Activated naive CD4-positive, alpha-beta T cell treated with anti-CD3 and anti-CD28 coated beads for 36 hours (primary cell): ENCODE measurements around the gene SNX12. TPM values are rescaled to one million over a fixed set of nuclear protein-coding genes. Genes with fewer than 3 reads are reported as not detected.
"Not testable (repeated sequence)": the region's sequence is repeated elsewhere in the genome, so short reads cannot be mapped to it uniquely, and the experiment has no call there.

ENCODE experiments used
- CTCF ChIA-PET: fragments of 350-600 bp; sonication (Branson Sonifier 250); formaldehyde crosslinking; loops from one replicate; lab custom pipeline; 2021; ENCODE audit warnings: antibody characterized with exemption; lab: Charles Lee
- DNase-seq: peaks from one replicate; pipeline ENCODE4 v3.0.0-alpha.2; 2020
- H3K27ac Mint-ChIP-seq: one replicate; pipeline ENCODE4 v1.8.0; 2021; ENCODE audit warnings: mild to moderate bottlenecking, mixed read lengths
- H3K27me3 Mint-ChIP-seq: one replicate; pipeline ENCODE4 v1.8.0; 2021; ENCODE audit warnings: low read depth, mixed read lengths
- H3K36me3 Mint-ChIP-seq: one replicate; pipeline ENCODE4 v1.8.0; 2021; ENCODE audit warnings: low read depth, mixed read lengths
- H3K4me1 Mint-ChIP-seq: one replicate; pipeline ENCODE4 v1.8.0; 2021; ENCODE audit warnings: low read depth, mixed read lengths
- H3K4me3 Mint-ChIP-seq: one replicate; pipeline ENCODE4 v1.8.0; 2021; ENCODE audit warnings: mild to moderate bottlenecking, moderate library complexity, mixed read lengths
- H3K9me3 Mint-ChIP-seq: one replicate; pipeline ENCODE4 v1.8.0; 2021; ENCODE audit warnings: mixed read lengths
- intact Hi-C: fragments of 100-400 bp; cut with micrococcal nuclease; formaldehyde crosslinking; loops from one replicate; pipeline ENCODE4 v1.15.1; 2023
- total RNA-seq, 2 experiments: library from RNA; stranded (reverse); gene quantifications; one replicate each; pipeline ENCODE4 v1.2.3, GENCODE V29; 2021

The SNX12 gene
- total RNA-seq, 2 experiments from 2014 or later, result 32.9 to 35.2 TPM

GRCh38 chrX:71082822-71083221 is 14.7 kb upstream of the SNX12 start:
- Mint-ChIP-seq H3K9me3 (no peaks in the 10 kb centered on the region), H3K4me1 (peaks cover 10% of the 10 kb centered on the region), H3K4me3 (no peak overlapping the region), H3K27ac (no peak overlapping the region), H3K27me3 (no peaks in the 10 kb centered on the region), H3K36me3 (no peaks in the 10 kb centered on the region)
- no peak for DNase-seq
- intact Hi-C loops, result no loop called here
- CTCF ChIA-PET, result no interaction called here

DNA sequence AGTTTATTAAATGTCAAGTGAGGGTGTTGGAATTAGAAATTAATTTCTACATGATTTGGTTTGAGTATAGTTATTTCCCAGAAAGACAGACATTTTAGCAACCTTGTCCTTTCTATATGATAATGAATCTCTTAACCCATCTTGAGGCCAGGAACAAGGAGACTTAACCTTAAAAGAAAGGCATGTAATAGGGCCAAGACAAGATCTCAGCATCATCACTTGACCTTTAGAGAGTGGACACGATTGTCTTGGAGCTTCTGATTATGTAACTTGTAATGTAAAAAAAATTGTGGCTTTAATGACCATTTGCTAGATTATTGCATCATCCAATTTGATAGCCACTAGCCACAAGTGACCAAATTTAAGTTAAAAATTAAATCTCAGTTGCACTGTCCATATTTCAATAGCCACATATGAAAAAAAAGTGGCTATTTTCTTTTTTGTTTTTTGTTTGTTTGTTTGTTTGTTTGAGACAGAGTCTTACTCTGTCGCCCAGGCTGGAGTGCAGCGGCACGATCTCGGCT is 14.1 kb upstream of the SNX12 start:
- H3K27ac Mint-ChIP-seq, result no peak overlapping the region
- DNase-seq, result no peak
- CTCF ChIA-PET, result interaction anchor here (1.0 kb wide), 1 partner anchor 17 kb away, joined by 3 read pairs; no protein-coding TSS in a partner anchor
- H3K36me3 Mint-ChIP-seq, result no peaks in the 10 kb centered on the region
- intact Hi-C loops, result no loop called here
- H3K27me3 Mint-ChIP-seq, result no peaks in the 10 kb centered on the region
- no peak overlapping the region for H3K4me3 Mint-ChIP-seq
- H3K4me1 Mint-ChIP-seq, result peaks cover 10% of the 10 kb centered on the region
- no peaks in the 10 kb centered on the region for H3K9me3 Mint-ChIP-seq

DNA sequence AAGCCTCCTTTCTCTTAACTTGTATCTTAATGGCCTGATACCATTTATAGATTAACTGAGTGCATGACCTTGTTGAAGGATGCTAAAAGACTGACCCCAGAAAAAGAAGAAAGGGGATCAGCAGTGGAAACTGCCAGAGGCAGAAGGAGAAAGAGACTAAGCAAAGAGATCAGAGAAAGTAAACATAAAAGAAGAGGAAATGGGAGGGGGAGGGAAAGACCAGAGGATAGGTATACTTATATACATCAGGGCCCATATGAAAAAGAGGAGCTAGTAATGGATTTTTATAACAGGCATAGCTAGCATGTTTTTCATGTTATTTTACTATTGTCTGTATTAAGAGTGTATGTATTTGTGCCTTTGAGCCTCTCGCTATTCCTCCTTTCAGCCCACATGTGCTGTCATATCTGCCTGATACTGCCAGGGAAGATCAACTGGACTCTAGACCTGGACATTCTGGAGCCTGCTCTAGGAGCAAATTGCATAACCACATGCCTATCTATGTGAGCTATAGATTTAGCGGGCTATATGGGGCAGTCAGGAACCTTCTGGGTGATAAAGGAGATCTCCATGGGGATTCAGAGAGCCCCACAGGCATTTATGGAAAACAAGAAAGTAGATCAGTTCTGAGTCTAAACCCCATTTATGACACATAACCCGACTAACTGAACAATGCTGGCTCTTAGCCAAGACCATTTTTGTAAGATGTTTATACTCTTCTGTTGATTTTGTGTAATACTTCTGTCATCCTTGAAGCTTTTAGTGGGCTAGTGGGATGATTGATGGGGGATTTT is 13.4 kb upstream of the SNX12 start:
- Mint-ChIP-seq H3K27me3 (no peaks in the 10 kb centered on the region), H3K36me3 (no peaks in the 10 kb centered on the region), H3K4me3 (no peak overlapping the region), H3K4me1 (peaks cover 10% of the 10 kb centered on the region), H3K9me3 (no peaks in the 10 kb centered on the region), H3K27ac (no peak overlapping the region)
- intact Hi-C loops, result no loop called here
- no peak for DNase-seq
- CTCF ChIA-PET, result interaction anchor here (1.0 to 1.3 kb wide), 2 partner anchors 18 to 20 kb away, joined by 3 to 4 read pairs; no protein-coding TSS in a partner anchor

DNA sequence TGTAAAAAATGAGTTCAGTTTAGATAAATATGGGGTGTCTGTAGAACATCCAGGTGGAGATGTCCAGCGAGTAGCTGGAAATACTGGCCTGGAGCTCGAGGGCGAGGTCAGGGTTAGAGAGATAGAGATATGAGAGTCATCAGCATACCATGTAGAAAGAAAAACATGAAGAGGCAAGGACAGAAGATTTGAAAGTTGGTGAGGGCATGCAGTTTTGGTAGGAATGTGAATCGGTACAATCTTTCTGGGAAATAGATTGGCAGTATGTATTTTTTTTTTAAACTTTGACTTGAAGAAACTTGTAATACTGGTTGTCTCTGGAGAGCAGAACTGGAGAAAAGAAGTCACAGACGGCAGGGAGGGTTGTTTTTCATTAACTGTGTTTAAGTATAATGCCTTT is 2.4 kb upstream of the SNX12 start:
- Mint-ChIP-seq H3K36me3 (peaks cover 2% of the 10 kb centered on the region), H3K4me3 (no peak overlapping the region), H3K9me3 (no peaks in the 10 kb centered on the region), H3K27me3 (no peaks in the 10 kb centered on the region), H3K27ac (no peak overlapping the region), H3K4me1 (peaks cover 12% of the 10 kb centered on the region)
- intact Hi-C loops, result no loop called here
- DNase-seq, result no peak
- CTCF ChIA-PET, result no interaction called here

- Mint-ChIP-seq H3K4me3 (peak overlapping the region; percentile 96), H3K9me3 (no peaks in the 10 kb centered on the region), H3K27me3 (no peaks in the 10 kb centered on the region), H3K27ac (peak overlapping the region; percentile 94), H3K36me3 (peaks cover 3% of the 10 kb centered on the region), H3K4me1 (peaks cover 19% of the 10 kb centered on the region)
- intact Hi-C loops, result loop anchor here (1.0 to 10.0 kb wide), 9 partner anchors 28 to 555 kb away; partner anchors contain the start of genes FOXO4, IL2RG, MED12 and NONO
- peak; percentile 13 for DNase-seq
- CTCF ChIA-PET, result interaction anchor here (0.9 to 1.0 kb wide), 2 partner anchors 30 to 62 kb away, joined by 3 read pairs; no protein-coding TSS in a partner anchor
These were observed 456 bp downstream of the SNX12 start for GRCh38 chrX:71067712-71068043.

- CTCF ChIA-PET, result no interaction called here
- peaks cover 5% of the 10 kb centered on the region for H3K36me3 Mint-ChIP-seq
- DNase-seq, result no peak
- H3K27ac Mint-ChIP-seq, result peak overlapping the region; percentile 94
- intact Hi-C loops, result loop anchor here (5.0 to 10.0 kb wide), 2 partner anchors 185 to 312 kb away; partner anchors contain the start of gene ZMYM3
- H3K4me3 Mint-ChIP-seq, result peak overlapping the region; percentile 96
- H3K4me1 Mint-ChIP-seq, result peaks cover 19% of the 10 kb centered on the region
- no peaks in the 10 kb centered on the region for H3K27me3 Mint-ChIP-seq
- no peaks in the 10 kb centered on the region for H3K9me3 Mint-ChIP-seq
These were observed 1.0 kb downstream of the SNX12 start for GRCh38 chrX:71067089-71067488.

GRCh38 chrX:71060127-71060526 is 8.0 kb downstream of the SNX12 start:
- CTCF ChIA-PET, result no interaction called here
- no peak overlapping the region for H3K4me3 Mint-ChIP-seq
- H3K27ac Mint-ChIP-seq, result no peak overlapping the region
- H3K36me3 Mint-ChIP-seq, result peaks cover 15% of the 10 kb centered on the region
- peaks cover 42% of the 10 kb centered on the region for H3K4me1 Mint-ChIP-seq
- intact Hi-C loops, result loop anchor here (10.0 kb wide), 1 partner anchor 305 kb away; no protein-coding TSS in a partner anchor
- DNase-seq, result no peak
- no peaks in the 10 kb centered on the region for H3K9me3 Mint-ChIP-seq
- no peaks in the 10 kb centered on the region for H3K27me3 Mint-ChIP-seq

- no peak overlapping the region for H3K4me3 Mint-ChIP-seq
- no peak overlapping the region for H3K27ac Mint-ChIP-seq
- H3K36me3 Mint-ChIP-seq, result peaks cover 15% of the 10 kb centered on the region
- no peak for DNase-seq
- no peaks in the 10 kb centered on the region for H3K9me3 Mint-ChIP-seq
- CTCF ChIA-PET, result no interaction called here
- H3K27me3 Mint-ChIP-seq, result no peaks in the 10 kb centered on the region
- H3K4me1 Mint-ChIP-seq, result peaks cover 34% of the 10 kb centered on the region
- intact Hi-C loops, result no loop called here
These were observed 10.1 kb downstream of the SNX12 start for GRCh38 chrX:71057848-71058530.

DNA sequence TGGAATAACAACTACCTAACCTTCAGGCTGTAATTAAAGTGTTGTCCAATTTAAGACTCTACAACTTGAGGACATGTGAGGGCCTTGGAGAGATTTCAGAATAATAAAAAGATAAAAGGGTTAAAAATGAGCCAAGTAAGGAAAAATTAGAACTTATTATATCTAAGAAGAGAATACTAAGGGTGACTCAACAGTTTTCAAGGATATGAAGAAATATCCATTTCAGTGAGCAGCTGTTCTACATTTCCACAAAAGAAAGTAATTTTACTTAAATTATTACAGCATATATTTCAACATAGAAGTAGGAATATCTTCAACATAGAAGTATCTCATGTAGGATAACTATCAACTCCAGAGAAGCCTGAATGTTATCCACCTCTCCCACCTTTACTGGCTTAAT is 11.3 kb downstream of the SNX12 start:
- H3K9me3 Mint-ChIP-seq, result no peaks in the 10 kb centered on the region
- H3K27ac Mint-ChIP-seq, result no peak overlapping the region
- CTCF ChIA-PET, result no interaction called here
- H3K27me3 Mint-ChIP-seq, result no peaks in the 10 kb centered on the region
- intact Hi-C loops, result no loop called here
- H3K36me3 Mint-ChIP-seq, result peaks cover 12% of the 10 kb centered on the region
- DNase-seq, result no peak
- H3K4me1 Mint-ChIP-seq, result peaks cover 34% of the 10 kb centered on the region
- no peak overlapping the region for H3K4me3 Mint-ChIP-seq

- Mint-ChIP-seq H3K4me1 (peaks cover 14% of the 10 kb centered on the region), H3K36me3 (peaks cover 5% of the 10 kb centered on the region), H3K4me3 (peak overlapping the region; percentile 15), H3K27me3 (no peaks in the 10 kb centered on the region), H3K9me3 (no peaks in the 10 kb centered on the region), H3K27ac (no peak overlapping the region)
- DNase-seq, result peak; percentile 19
- CTCF ChIA-PET, result no interaction called here
- intact Hi-C loops, result no loop called here
These were observed 14.9 kb downstream of the SNX12 start for GRCh38 chrX:71053217-71053621.

GRCh38 chrX:71052721-71053120 is 15.4 kb downstream of the SNX12 start:
- Mint-ChIP-seq H3K36me3 (peaks cover 1% of the 10 kb centered on the region), H3K4me1 (peaks cover 11% of the 10 kb centered on the region), H3K27me3 (no peaks in the 10 kb centered on the region), H3K27ac (no peak overlapping the region), H3K4me3 (peak overlapping the region; percentile 15), H3K9me3 (no peaks in the 10 kb centered on the region)
- no peak for DNase-seq
- intact Hi-C loops, result no loop called here
- CTCF ChIA-PET, result no interaction called here

GRCh38 chrX:71047891-71048290 is 20.2 kb downstream of the SNX12 start:
- CTCF ChIA-PET, H3K27ac Mint-ChIP-seq, H3K4me1 Mint-ChIP-seq, intact Hi-C loops, H3K4me3 Mint-ChIP-seq, H3K27me3 Mint-ChIP-seq, DNase-seq, H3K9me3 Mint-ChIP-seq, H3K36me3 Mint-ChIP-seq: not testable (repeated sequence)
